ENCODE data around the gene PROM2.

PROM2 gene

DNA sequence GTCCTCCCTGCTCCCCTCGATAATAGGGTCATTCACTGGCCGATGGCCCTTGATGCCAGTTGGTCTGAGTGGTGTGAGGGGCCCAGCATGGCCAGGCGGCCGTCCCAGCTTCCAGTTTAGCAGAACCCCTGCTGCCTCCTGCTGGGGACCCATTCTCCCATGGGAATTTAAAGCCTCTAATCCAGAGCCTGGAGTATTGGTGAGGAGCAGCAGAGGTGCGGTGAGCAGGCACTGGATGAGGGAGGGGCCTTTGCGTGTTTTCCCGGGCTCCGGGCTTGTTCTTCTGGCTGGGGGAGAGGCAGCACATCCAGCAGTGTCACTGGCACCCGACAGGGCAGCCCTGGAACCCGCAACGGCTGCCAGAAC is 40.3 kb downstream of the PROM2 start:
- DNase-seq (ENCODE audit: extremely low read depth, insufficient read length) = no peak
- Histone ChIP-seq H3K36me3 (ENCODE audit: control insufficient read depth, insufficient read depth, low read length) (no peaks in the 10 kb centered on the region), H3K4me3 (replicated peaks; ENCODE audit: low read depth, low read length) (no peak overlapping the region), H3K27me3 (replicated peaks; ENCODE audit: control insufficient read depth, insufficient read depth, low read length) (no peaks in the 10 kb centered on the region; the same call in none of the 2 replicates)
- TF ChIP-seq CTCF (IDR thresholded peaks at IDR 0.05; ENCODE audit: insufficient read depth, low read length, poor library complexity, severe bottlenecking) = no peak

DNA sequence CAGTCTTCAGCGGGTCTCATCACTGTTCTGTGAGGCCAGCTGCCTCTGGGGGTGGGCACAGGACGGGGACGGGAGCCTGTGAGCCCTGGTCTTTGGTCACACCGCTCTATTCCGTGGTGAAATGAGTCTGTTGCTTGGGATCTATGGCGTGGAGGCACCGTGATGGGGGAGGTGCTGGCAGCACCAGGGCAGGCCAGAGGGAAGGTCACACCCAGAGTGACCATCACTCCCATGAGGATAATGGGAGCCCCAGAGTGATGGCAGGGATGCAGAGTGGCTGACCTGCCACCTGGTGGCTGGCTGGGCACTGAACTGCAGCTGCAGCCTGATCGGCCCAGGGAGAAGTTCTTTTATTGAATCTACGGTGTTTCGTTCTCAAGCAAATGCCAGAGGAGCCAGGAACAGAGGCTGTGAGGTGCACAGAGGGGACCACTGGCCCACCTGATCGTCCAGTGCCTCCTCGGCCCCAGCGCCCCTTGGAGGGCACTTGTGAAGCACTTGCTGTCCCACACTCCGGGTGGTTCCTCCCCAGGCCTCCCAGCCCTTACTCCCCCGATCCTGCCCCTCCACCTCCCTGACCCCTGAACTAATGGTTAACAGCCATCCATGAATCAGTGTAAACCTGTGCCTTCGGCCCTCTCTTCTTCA is 40.8 kb downstream of the PROM2 start:
- DNase-seq (ENCODE audit: extremely low read depth, insufficient read length) = no peak
- TF ChIP-seq CTCF (IDR thresholded peaks at IDR 0.05; ENCODE audit: insufficient read depth, low read length, poor library complexity, severe bottlenecking) = peak; percentile 60
- H3K36me3 ChIP-seq (ENCODE audit: control insufficient read depth, insufficient read depth, low read length) = no peaks in the 10 kb centered on the region
- H3K4me3 ChIP-seq (replicated peaks; ENCODE audit: low read depth, low read length) = no peak overlapping the region
- H3K27me3 ChIP-seq (replicated peaks; ENCODE audit: control insufficient read depth, insufficient read depth, low read length) = no peaks in the 10 kb centered on the region; the same call in none of the 2 replicates

DNA sequence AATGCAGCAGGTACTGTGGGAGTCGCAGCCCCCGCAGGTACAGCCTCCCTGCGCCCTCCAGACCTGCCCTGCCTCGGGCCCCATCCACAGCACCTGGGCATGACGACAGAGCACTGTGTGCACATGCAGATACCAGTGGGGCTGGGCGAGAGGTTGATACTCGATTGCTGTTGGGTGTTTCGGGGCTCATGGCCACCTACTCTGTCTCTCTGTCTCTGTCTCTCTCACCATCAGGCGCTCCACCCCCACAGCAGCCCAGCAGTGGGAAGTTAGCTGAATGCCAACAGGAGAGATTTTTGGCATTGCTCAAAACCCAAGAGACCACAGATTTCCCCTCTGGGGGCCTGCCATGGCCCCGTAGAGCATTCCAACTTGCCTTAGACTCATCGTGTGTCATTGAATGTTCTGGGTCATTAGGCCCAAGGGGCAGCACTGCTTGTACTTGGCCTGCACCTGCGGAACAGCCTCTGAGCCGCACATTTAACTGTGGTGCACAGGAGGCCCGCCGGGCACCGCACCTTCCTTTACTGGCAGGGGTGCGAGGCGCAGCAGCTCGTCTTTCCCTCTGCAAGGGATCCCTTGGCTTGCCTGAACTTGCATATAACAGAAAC is 41.7 kb downstream of the PROM2 start:
- Histone ChIP-seq H3K27me3 (replicated peaks; ENCODE audit: control insufficient read depth, insufficient read depth, low read length) (no peaks in the 10 kb centered on the region; the same call in none of the 2 replicates), H3K4me3 (replicated peaks; ENCODE audit: low read depth, low read length) (no peak overlapping the region), H3K36me3 (ENCODE audit: control insufficient read depth, insufficient read depth, low read length) (no peaks in the 10 kb centered on the region)
- no peak for TF ChIP-seq CTCF (IDR thresholded peaks at IDR 0.05; ENCODE audit: insufficient read depth, low read length, poor library complexity, severe bottlenecking)
- no peak for DNase-seq (ENCODE audit: extremely low read depth, insufficient read length)

GRCh38 chr2:95316466-95317122 is 42.3 kb downstream of the PROM2 start:
- Histone ChIP-seq H3K4me3 (replicated peaks; ENCODE audit: low read depth, low read length) (no peak overlapping the region), H3K27me3 (replicated peaks; ENCODE audit: control insufficient read depth, insufficient read depth, low read length) (no peaks in the 10 kb centered on the region; the same call in 1 of the 2 replicates), H3K36me3 (ENCODE audit: control insufficient read depth, insufficient read depth, low read length) (no peaks in the 10 kb centered on the region)
- no peak for DNase-seq (ENCODE audit: extremely low read depth, insufficient read length)
- no peak for TF ChIP-seq CTCF (IDR thresholded peaks at IDR 0.05; ENCODE audit: insufficient read depth, low read length, poor library complexity, severe bottlenecking)

- no peak overlapping the region for H3K4me3 ChIP-seq (replicated peaks; ENCODE audit: low read depth, low read length)
- H3K27me3 ChIP-seq (replicated peaks; ENCODE audit: control insufficient read depth, insufficient read depth, low read length) = no peaks in the 10 kb centered on the region; the same call in 1 of the 2 replicates
- no peak for TF ChIP-seq CTCF (IDR thresholded peaks at IDR 0.05; ENCODE audit: insufficient read depth, low read length, poor library complexity, severe bottlenecking)
- H3K36me3 ChIP-seq (ENCODE audit: control insufficient read depth, insufficient read depth, low read length) = no peaks in the 10 kb centered on the region
- DNase-seq (ENCODE audit: extremely low read depth, insufficient read length) = no peak
Measured at GRCh38 chr2:95317123-95317500, 42.9 kb downstream of the PROM2 start.
